Measurements from ENCODE around the gene PTPN12.

GRCh38 chr7:77538281-77539212, 1.5 kb downstream of the PTPN12 start:
- TF ChIP-seq POLR2A (IDR thresholded peaks at IDR 0.05; ENCODE audit: low read depth, low read length) (no peak; the same call in 1 of the 2 replicates), TAF1 (IDR thresholded peaks at IDR 0.05; ENCODE audit: borderline replicate concordance, low read depth, low read length) (no peak)
